Skin of body (tissue), 2 donors: ENCODE results near the gene BMPER. TPM values are rescaled to one million over a fixed set of nuclear protein-coding genes. Genes with fewer than 3 reads are reported as not detected.

Experiments
- DNase-seq: peaks from one replicate; lab custom pipeline; 2025; lab: John Stamatoyannopoulos, UW
- total RNA-seq: library from RNA; depleted of rRNA; stranded (reverse); fragments of >200 nt; gene quantifications from one replicate; pipeline ENCODE4 v1.2.3, GENCODE V29; 2014

BMPER gene
- total RNA-seq, 1 donor from 2014 or later = 13.3 TPM

GRCh38 chr7:34090816-34091215, 185.5 kb downstream of the BMPER start:
- peak; percentile 14 for DNase-seq

GRCh38 chr7:34091321-34091917, 186.1 kb downstream of the BMPER start:
- DNase-seq = no peak

- DNase-seq = no peak
Measured at GRCh38 chr7:34093276-34093675, 187.9 kb downstream of the BMPER start.

GRCh38 chr7:34096198-34096651, 190.9 kb downstream of the BMPER start:
- peak; percentile 38 for DNase-seq

GRCh38 chr7:34096777-34097176, 191.4 kb downstream of the BMPER start:
- DNase-seq = no peak

GRCh38 chr7:34100661-34101060, 195.3 kb downstream of the BMPER start:
- DNase-seq = no peak

GRCh38 chr7:34104115-34104514, 198.8 kb downstream of the BMPER start:
- DNase-seq = no peak

GRCh38 chr7:34104992-34105391, 199.7 kb downstream of the BMPER start:
- DNase-seq = no peak

- peak; percentile 62 for DNase-seq
Measured at GRCh38 chr7:34107276-34107675, 201.9 kb downstream of the BMPER start.

GRCh38 chr7:34108165-34108564, 202.8 kb downstream of the BMPER start:
- DNase-seq = peak; percentile 14

GRCh38 chr7:34109936-34110780, 204.8 kb downstream of the BMPER start:
- peak; percentile 13 for DNase-seq

- DNase-seq = no peak
Measured at GRCh38 chr7:34111031-34111430, 205.7 kb downstream of the BMPER start.

GRCh38 chr7:34115503-34115902, 210.2 kb downstream of the BMPER start:
- no peak for DNase-seq

- DNase-seq = peak; percentile 19
Measured at GRCh38 chr7:34117573-34117972, 212.2 kb downstream of the BMPER start.

GRCh38 chr7:34121366-34121765, 216.0 kb downstream of the BMPER start:
- no peak for DNase-seq

- no peak for DNase-seq
Measured at GRCh38 chr7:34123316-34123715, 218.0 kb downstream of the BMPER start.

GRCh38 chr7:34124765-34125164, 219.4 kb downstream of the BMPER start:
- DNase-seq = no peak

GRCh38 chr7:34128762-34129161, 223.4 kb downstream of the BMPER start:
- peak; percentile 33 for DNase-seq

GRCh38 chr7:34130558-34131295, 225.4 kb downstream of the BMPER start:
- DNase-seq = peak; percentile 27

- peak; percentile 82 for DNase-seq
Measured at GRCh38 chr7:34131371-34131770, 226.0 kb downstream of the BMPER start.

- no peak for DNase-seq
Measured at GRCh38 chr7:34133356-34133982, 228.1 kb downstream of the BMPER start.
